ENCODE measurements around the gene KAT2B.

DNA sequence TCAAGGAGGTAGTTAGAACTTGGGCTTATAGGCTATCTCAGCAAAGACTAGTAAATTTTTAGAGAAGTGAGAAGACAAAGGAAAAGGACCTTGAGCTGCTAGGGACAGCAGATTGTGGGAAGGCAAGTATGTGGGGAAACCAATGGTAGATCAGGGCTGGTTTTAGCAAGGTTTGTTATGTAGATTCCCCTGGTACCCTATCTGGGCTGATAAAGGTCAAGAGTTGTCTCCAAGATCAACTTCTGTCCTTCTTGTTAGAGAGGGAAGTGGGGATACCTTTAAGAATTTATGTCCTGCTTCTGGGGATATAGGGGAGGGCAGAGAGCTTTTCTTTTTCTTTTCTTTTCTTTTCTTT is 28.9 kb downstream of the KAT2B start:
- TF ChIP-seq ZNF274 (IDR thresholded peaks at IDR 0.05; ENCODE audit: low read depth, low read length) (no peak), SUZ12 (IDR thresholded peaks at IDR 0.05; ENCODE audit: extremely low read depth, insufficient read depth, insufficient read length) (no peak)

Measured in NT2/D1 (cell line).